CD4-positive, alpha-beta T cell treated with Interleukin-1 beta for 1 hour (primary cell): Measurements from ENCODE around the gene NHSL1.
A peak's percentile ranks its signal among the peaks of the same experiment; 100 is the strongest.

ENCODE experiments used
- DNase-seq, 2 donors: peaks; one replicate each; pipeline ENCODE4 v3.0.0-alpha.2; 2020 to 2022

The NHSL1 gene

DNA sequence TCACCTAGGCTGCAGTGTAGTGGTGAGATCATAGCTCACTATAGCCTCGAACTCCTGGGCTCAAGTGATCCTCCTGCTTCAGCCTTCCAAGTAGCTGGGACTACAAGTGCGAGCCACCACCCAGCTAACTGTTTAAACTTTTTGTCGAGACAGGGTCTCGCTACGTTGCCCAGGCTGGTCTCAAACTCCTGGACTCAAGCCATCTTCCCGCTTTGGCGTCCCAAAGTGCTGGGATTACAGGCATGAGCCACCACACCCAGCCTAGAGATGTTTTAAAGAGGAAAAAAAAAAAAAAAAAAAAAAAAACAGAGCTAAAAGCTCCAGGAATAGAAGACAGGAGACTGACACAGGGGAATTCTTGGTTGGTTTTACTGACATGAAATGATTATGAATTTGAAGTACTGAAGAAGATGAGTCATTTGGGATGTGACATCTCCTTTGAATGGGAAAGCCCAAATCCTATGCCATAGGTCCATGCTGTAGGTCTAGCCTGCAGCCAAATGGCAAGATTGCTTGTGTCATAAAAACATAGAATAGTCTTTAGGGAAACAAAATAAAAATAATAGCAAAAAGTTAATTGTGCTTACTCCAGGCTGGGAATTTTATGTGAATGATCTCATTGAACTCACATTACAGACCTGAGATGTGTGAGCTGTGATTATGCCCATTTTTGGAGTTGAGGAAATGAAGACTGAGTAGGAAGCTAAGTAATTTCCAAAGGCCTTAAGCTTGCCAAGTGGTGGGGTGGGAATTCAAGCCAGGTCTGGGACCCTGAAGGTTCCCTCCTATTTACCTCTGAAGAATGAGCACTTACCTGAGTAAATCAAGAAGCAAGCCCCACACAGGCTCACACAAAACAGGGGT, 24.3 kb upstream of the NHSL1 start:
- DNase-seq = no peak

DNA sequence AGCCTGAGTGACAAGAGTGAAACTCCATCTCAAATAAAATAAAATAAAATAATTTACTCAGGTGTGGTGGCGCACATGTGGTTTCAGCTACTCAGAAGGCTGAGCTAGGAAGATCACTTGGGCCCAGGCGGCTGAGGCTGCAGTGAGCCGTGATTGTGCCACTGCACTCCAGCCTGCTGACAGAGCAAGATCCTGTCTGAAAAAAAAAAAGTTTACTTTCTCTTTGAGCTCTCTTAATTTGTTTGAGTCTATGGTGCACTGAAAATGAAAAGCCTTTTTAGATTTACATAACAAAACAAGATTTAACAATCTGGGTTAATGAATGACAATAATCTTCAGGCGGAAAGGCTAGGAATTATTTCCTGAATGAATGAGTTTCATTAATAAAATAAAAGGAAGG, 23.3 kb upstream of the NHSL1 start:
- DNase-seq = no peak

DNA sequence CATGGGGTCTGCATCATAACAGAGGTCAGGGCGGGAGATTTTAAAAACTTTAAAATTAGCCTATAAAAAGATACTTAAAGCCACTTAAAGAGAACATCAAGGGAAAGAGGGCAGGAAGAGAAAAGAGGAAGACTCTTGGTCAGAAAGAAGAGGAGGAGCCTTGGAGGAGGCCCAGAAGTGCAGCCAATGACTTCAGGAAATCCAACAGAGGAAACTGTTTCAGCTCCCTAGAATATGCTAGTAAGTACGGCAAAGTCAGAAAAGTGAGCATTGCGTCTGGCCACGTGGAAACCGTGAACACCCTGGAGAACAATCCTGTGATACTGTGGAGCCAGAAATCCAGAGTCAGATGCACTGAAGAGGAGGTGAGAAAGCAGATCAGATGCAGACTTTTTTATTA, 22.5 kb upstream of the NHSL1 start:
- peak in 1 of 2 donors; percentile 6 for DNase-seq

- peak in 1 of 2 donors; percentile 13 for DNase-seq
Measured at GRCh38 chr6:138520463-138520862, 21.2 kb upstream of the NHSL1 start.

GRCh38 chr6:138518054-138518453, 18.8 kb upstream of the NHSL1 start:
- DNase-seq = no peak

GRCh38 chr6:138517635-138518034, 18.3 kb upstream of the NHSL1 start:
- DNase-seq = peak; percentile 61 to 64

GRCh38 chr6:138515657-138516248, 16.5 kb upstream of the NHSL1 start:
- DNase-seq = no peak

GRCh38 chr6:138514860-138515540, 15.7 kb upstream of the NHSL1 start:
- DNase-seq = peak; percentile 30 to 44

DNA sequence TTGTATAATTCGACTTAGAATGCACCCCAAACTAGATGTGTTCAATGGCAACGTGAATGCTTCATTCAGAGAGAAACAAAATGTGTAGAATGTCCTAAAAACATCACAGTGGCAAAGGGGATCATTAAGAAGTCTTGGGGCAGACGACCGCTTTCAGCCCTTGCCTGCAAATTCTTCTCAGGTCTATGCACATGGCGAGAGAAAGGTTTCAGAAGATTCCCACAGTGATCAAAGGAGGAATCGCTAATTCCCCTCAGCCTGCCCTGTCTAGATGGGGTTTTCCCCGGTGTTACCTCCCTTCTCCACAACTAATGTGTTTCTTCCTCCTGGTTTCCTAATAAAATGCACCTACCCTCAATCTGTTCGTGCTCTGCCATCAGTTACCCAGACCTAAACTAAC, 13.3 kb upstream of the NHSL1 start:
- no peak for DNase-seq

- DNase-seq = no peak
Measured at GRCh38 chr6:138510093-138510492, 10.8 kb upstream of the NHSL1 start.

- peak; percentile 45 to 65 for DNase-seq
Measured at GRCh38 chr6:138509371-138509770, 10.1 kb upstream of the NHSL1 start.

DNA sequence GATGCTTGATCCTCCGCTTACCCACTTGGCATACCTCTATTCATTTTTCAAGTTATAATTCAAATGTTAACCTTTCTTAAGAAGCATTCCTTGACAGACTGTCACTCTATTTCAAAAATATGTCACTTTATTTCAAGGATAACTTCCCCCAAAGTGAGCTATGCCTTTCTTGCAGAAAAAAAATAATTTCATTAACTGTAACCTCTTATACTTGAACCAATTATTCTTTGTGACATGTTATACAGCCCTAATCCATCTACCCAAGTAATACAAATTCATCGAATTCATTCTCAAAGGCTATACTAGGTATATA, 9.3 kb upstream of the NHSL1 start:
- DNase-seq = no peak

- no peak for DNase-seq
Measured at GRCh38 chr6:138507977-138508675, 8.8 kb upstream of the NHSL1 start.

DNA sequence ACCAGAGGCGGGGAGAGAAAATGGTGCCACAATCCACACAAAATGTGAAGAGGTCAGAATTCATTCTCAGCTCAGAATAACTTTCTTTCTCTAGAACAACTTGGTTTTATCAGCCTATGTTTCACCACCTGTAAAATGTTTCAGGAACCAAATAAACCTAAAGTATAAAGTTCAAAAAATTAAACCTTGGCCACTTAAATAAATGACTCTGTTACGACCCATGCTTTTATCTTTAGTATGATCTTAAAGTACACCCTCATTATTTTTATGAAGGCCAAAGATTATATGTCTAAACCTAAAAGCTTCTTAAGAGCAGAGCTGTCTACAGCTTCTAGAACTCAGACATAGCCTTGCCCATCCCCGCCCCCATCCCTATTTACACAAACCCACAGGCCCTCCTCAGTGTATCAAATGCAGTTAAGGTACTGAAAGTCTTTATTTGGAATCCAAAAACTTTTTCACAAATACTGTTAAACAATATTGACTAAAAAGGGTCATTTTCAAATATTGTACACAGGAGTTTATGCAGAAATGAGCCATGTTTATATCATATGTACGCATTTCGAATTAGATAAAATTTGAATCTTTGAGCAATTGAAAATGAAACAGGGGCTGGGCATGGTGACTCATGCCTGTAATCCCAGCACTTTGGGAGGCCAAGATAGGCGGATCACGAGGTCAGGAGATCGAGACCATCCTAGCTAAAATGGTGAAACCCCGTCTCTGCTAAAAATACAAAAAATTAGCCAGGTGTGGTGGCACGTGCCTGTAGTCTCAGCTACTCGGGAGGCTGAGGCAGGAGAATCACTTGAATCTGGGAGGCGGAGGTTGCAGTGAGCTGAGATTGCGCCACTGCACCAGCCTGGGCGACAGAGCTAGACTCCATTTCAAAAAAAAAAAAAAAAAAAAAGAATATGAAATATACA, 5.7 kb upstream of the NHSL1 start:
- DNase-seq = no peak

DNA sequence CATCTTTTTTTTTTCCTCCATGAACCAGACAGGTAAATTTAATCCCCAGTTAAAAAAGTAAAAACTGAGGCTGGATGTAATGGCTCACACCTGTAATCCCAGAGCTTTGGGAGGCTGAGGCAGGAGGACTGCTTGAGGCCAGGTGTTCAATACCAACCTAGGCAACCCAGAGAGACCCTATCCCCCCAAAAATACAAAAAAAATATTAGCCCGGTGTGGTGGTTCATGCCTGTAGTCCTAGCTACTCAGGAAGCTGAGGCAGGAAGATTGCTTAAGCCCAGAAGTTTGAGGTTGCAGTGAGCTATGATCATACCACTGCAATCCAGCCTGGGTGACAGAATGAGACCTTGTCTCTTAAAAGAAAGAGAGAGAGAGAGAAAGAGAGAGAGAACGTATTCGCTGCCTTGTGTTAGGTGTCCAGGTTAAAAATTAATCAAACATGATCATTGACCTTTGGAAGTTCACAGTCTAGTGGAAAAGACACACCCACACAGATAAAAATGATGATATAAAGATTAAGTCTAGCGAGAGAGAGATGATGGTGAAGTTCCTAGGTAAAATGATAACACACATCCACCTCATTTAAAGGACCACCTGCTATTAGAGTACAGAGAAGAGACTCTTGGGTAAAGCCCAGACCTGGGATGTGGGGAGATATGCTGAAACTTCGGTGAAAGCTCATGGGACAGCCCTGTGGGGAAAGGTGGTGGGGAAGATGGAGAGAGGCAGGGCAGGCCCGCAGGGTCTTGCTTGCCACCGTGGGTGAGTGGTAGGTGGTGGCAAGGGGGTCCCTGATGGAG, 4.8 kb upstream of the NHSL1 start:
- no peak for DNase-seq

DNA sequence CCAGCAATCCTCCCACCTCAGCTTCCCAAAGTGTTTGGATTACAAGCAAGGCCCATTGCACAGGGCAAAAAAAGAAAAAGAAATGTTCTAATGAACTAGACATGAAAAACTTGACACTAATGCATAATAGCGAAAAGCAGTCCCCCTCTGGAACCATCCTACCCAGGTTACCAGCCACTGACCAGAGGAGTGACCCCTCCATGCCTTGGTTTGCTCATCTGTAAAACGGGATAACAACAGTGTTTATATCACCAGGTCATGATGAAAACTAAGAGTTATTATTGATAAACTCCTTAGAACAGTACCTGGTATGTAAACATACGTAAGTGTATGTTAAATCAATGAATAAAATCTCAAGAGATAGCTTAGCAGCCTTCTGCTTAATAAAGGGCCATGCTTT, 3.3 kb upstream of the NHSL1 start:
- DNase-seq = no peak

- DNase-seq = no peak
Measured at GRCh38 chr6:138500867-138501446, 1.7 kb upstream of the NHSL1 start.

GRCh38 chr6:138500045-138500665, 861 bp upstream of the NHSL1 start:
- no peak for DNase-seq

DNA sequence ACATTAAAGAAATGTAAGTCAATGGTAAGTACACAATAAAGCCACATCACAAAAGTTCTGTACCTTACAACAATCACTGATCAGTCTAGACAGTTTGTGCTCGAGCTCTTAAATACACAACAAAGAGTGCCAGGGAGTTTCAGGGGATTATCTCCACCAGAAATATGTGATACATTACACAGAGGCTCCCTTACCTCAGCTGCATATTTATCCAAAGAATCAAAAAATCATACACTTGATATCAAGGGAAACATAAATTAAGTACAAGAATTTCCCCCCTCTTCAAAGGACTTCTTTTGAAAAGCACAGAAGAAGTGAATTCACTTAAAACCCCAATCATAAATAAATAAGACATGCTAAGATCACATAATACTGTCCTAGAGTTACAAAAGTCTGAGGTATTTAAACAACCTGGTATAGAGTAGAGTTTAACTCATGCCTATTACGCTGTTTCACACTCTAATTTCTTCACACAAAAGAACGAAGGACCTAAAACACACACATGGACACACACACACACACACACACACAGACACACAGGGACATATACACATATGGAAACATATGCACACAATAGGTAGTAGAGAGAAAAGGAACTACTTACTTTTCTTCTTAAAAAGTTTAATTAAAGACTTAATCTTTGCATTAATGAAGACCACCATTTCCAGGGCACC, 528 bp downstream of the NHSL1 start:
- DNase-seq = no peak

- DNase-seq = no peak
Measured at GRCh38 chr6:138497286-138497685, 2.0 kb downstream of the NHSL1 start.
